Measurements from ENCODE around the gene TOMM70. TPM values are rescaled to one million over a fixed set of nuclear protein-coding genes. Genes with fewer than 3 reads are reported as not detected.

The TOMM70 gene
- total and polyA plus RNA-seq, 2 of the 13 experiments (the other 11 are each of a cell fraction or from before 2014, with no cell fraction given) = 27.0 to 77.2 TPM

- TF ChIP-seq, protein P1, sequence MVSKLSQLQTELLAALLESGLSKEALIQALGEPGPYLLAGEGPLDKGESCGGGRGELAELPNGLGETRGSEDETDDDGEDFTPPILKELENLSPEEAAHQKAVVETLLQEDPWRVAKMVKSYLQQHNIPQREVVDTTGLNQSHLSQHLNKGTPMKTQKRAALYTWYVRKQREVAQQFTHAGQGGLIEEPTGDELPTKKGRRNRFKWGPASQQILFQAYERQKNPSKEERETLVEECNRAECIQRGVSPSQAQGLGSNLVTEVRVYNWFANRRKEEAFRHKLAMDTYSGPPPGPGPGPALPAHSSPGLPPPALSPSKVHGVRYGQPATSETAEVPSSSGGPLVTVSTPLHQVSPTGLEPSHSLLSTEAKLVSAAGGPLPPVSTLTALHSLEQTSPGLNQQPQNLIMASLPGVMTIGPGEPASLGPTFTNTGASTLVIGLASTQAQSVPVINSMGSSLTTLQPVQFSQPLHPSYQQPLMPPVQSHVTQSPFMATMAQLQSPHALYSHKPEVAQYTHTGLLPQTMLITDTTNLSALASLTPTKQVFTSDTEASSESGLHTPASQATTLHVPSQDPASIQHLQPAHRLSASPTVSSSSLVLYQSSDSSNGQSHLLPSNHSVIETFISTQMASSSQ (IDR thresholded peaks at IDR 0.05; ENCODE audit: low read depth) = no peak
- TF ChIP-seq, protein P1 (CRISPR knock-in tag; IDR thresholded peaks at IDR 0.05; ENCODE audit: borderline replicate concordance) = no peak; the same call in 1 of the 2 replicates
- TF ChIP-seq ZNF589 (CRISPR knock-in tag; conservative IDR thresholded peaks at IDR 0.05) (peak; percentile 85; the same call in 1 of the 2 replicates), CHD4 (IDR thresholded peaks at IDR 0.05; ENCODE audit: borderline replicate concordance, low read length) (peak; percentile 25; the same call in 1 of the 2 replicates), ZNF674 (CRISPR knock-in tag; IDR thresholded peaks at IDR 0.05; ENCODE audit: low read depth) (0 out of 2 replicates have a peak, but pooled peaks have one; percentile 56), U2AF1 (optimal IDR thresholded peaks at IDR 0.05; ENCODE audit: low read depth, low read length) (peak; percentile 83), GPN1 (CRISPR knock-in tag; IDR thresholded peaks at IDR 0.05; ENCODE audit: borderline replicate concordance) (no peak), RFXAP (CRISPR knock-in tag; IDR thresholded peaks at IDR 0.05; ENCODE audit: borderline replicate concordance) (peak; percentile 61; the same call in 1 of the 2 replicates), ZFY (CRISPR knock-in tag; IDR thresholded peaks at IDR 0.05) (peak; percentile 86), ZNF792 (CRISPR knock-in tag; IDR thresholded peaks at IDR 0.05) (peak; percentile 29), ZNF850 (CRISPR knock-in tag; conservative IDR thresholded peaks at IDR 0.05) (0 out of 2 replicates have a peak, but pooled peaks have one; percentile 19), SMC3 (IDR thresholded peaks at IDR 0.05; ENCODE audit: low read length) (no peak), AHR (CRISPR knock-in tag; IDR thresholded peaks at IDR 0.05) (no peak), PCBP1 (IDR thresholded peaks at IDR 0.05; ENCODE audit: borderline replicate concordance, low read depth, low read length) (no peak), TMF1 (CRISPR knock-in tag; IDR thresholded peaks at IDR 0.05; ENCODE audit: low read depth) (no peak; the same call in 1 of the 2 replicates), ZNF775 (CRISPR knock-in tag; IDR thresholded peaks at IDR 0.05; ENCODE audit: borderline replicate concordance) (no peak)
- TF ChIP-seq, protein P2, sequence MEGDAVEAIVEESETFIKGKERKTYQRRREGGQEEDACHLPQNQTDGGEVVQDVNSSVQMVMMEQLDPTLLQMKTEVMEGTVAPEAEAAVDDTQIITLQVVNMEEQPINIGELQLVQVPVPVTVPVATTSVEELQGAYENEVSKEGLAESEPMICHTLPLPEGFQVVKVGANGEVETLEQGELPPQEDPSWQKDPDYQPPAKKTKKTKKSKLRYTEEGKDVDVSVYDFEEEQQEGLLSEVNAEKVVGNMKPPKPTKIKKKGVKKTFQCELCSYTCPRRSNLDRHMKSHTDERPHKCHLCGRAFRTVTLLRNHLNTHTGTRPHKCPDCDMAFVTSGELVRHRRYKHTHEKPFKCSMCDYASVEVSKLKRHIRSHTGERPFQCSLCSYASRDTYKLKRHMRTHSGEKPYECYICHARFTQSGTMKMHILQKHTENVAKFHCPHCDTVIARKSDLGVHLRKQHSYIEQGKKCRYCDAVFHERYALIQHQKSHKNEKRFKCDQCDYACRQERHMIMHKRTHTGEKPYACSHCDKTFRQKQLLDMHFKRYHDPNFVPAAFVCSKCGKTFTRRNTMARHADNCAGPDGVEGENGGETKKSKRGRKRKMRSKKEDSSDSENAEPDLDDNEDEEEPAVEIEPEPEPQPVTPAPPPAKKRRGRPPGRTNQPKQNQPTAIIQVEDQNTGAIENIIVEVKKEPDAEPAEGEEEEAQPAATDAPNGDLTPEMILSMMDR (CRISPR knock-in tag; IDR thresholded peaks at IDR 0.05) = no peak
- TF ChIP-seq, protein P3, sequence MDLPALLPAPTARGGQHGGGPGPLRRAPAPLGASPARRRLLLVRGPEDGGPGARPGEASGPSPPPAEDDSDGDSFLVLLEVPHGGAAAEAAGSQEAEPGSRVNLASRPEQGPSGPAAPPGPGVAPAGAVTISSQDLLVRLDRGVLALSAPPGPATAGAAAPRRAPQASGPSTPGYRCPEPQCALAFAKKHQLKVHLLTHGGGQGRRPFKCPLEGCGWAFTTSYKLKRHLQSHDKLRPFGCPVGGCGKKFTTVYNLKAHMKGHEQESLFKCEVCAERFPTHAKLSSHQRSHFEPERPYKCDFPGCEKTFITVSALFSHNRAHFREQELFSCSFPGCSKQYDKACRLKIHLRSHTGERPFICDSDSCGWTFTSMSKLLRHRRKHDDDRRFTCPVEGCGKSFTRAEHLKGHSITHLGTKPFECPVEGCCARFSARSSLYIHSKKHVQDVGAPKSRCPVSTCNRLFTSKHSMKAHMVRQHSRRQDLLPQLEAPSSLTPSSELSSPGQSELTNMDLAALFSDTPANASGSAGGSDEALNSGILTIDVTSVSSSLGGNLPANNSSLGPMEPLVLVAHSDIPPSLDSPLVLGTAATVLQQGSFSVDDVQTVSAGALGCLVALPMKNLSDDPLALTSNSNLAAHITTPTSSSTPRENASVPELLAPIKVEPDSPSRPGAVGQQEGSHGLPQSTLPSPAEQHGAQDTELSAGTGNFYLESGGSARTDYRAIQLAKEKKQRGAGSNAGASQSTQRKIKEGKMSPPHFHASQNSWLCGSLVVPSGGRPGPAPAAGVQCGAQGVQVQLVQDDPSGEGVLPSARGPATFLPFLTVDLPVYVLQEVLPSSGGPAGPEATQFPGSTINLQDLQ (CRISPR knock-in tag; IDR thresholded peaks at IDR 0.05) = 0 out of 2 replicates have a peak, but pooled peaks have one; percentile 51
- TF ChIP-seq, protein P4, sequence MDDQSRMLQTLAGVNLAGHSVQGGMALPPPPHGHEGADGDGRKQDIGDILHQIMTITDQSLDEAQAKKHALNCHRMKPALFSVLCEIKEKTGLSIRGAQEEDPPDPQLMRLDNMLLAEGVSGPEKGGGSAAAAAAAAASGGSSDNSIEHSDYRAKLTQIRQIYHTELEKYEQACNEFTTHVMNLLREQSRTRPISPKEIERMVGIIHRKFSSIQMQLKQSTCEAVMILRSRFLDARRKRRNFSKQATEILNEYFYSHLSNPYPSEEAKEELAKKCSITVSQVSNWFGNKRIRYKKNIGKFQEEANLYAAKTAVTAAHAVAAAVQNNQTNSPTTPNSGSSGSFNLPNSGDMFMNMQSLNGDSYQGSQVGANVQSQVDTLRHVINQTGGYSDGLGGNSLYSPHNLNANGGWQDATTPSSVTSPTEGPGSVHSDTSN (CRISPR knock-in tag; IDR thresholded peaks at IDR 0.05; ENCODE audit: borderline replicate concordance) = no peak
Measured at GRCh38 chr3:100400780-100401673, at the start of gene TOMM70, which contains the start of gene LNP1 (continued).
